ENCODE data around the gene COL5A1.
"Not testable (repeated sequence)": the region's sequence is repeated elsewhere in the genome, so short reads cannot be mapped to it uniquely, and the experiment has no call there.

Gene COL5A1

GRCh38 chr9:134848504-134848903 lies 206.9 kb downstream of the COL5A1 start:
- DNase-seq, result no peak

GRCh38 chr9:134850611-134851010 lies 209.0 kb downstream of the COL5A1 start:
- DNase-seq, result no peak

- DNase-seq, result no peak
These were observed 209.4 kb downstream of the COL5A1 start for GRCh38 chr9:134851020-134851419.

- DNase-seq, result no peak
These were observed 211.5 kb downstream of the COL5A1 start for GRCh38 chr9:134852906-134853654.

- no peak for DNase-seq
These were observed 212.3 kb downstream of the COL5A1 start for GRCh38 chr9:134853893-134854292.

- no peak for DNase-seq
These were observed 213.0 kb downstream of the COL5A1 start for GRCh38 chr9:134854541-134854981.

GRCh38 chr9:134855231-134855899 lies 213.8 kb downstream of the COL5A1 start:
- no peak for DNase-seq

- DNase-seq, result no peak
These were observed 214.3 kb downstream of the COL5A1 start for GRCh38 chr9:134855900-134856377.

GRCh38 chr9:134857451-134857850 lies 215.8 kb downstream of the COL5A1 start:
- DNase-seq, result not testable (repeated sequence)

GRCh38 chr9:134858051-134858841 lies 216.6 kb downstream of the COL5A1 start:
- peak in 1 of 51 donors; percentile 39 for DNase-seq

- DNase-seq, result no peak
These were observed 218.9 kb downstream of the COL5A1 start for GRCh38 chr9:134860510-134860909.

GRCh38 chr9:134861595-134862334 lies 220.2 kb downstream of the COL5A1 start:
- no peak for DNase-seq

GRCh38 chr9:134863306-134863902 lies 221.8 kb downstream of the COL5A1 start:
- peak in 2 of 51 donors; percentile 10 to 22 for DNase-seq

- DNase-seq, result peak in 19 of 51 donors; percentile 3 to 57 (median 25)
These were observed 222.6 kb downstream of the COL5A1 start for GRCh38 chr9:134863941-134864820.

GRCh38 chr9:134864821-134865190 lies 223.2 kb downstream of the COL5A1 start:
- DNase-seq, result no peak

GRCh38 chr9:134867917-134868750 lies 226.5 kb downstream of the COL5A1 start:
- no peak for DNase-seq

GRCh38 chr9:134868751-134869553 lies 227.3 kb downstream of the COL5A1 start:
- DNase-seq, result no peak
